ENCODE results near the gene RNGTT. TPM values are rescaled to one million over a fixed set of nuclear protein-coding genes. Genes with fewer than 3 reads are reported as not detected.

Gene RNGTT
- total and polyA plus RNA-seq, 2 donors = 11.2 to 23.2 TPM

- Histone ChIP-seq H3K9me3 (ENCODE audit: control insufficient read depth in 2 of 2, insufficient read depth in 1 of 2, low read length in 1 of 2) (no peaks in the 10 kb centered on the region), H3K36me3 (ENCODE audit: control insufficient read depth in 2 of 2, insufficient read depth in 2 of 2, low read length in 1 of 2) (no peaks in the 10 kb centered on the region), H3K27ac (ENCODE audit: low read depth in 1 of 2, low read length in 1 of 2) (no peak overlapping the region), H3K27me3 (ENCODE audit: control insufficient read depth in 2 of 2, insufficient read depth in 1 of 2, low read length in 1 of 2) (no peaks in the 10 kb centered on the region), H3K4me3 (ENCODE audit: low read length in 2 of 2) (no peak overlapping the region), H3K4me1 (ENCODE audit: control insufficient read depth in 2 of 2, insufficient read depth in 2 of 2, low read length in 2 of 2) (no peaks in the 10 kb centered on the region)
- WGBS = 96% methylated on average over 2 of the region's 2 CpGs
- peak in 4 of 9 donors; percentile 3 to 29 (median 4) for DNase-seq (ENCODE audit: low read depth in 6 of 9, low spot score in 9 of 9)
These were observed 98.1 kb downstream of the RNGTT start for GRCh38 chr6:88865275-88865674.

- DNase-seq (ENCODE audit: low read depth in 6 of 9, low spot score in 9 of 9) = no peak
- Histone ChIP-seq H3K27me3 (ENCODE audit: control insufficient read depth in 2 of 2, insufficient read depth in 1 of 2, low read length in 1 of 2) (no peaks in the 10 kb centered on the region), H3K9me3 (ENCODE audit: control insufficient read depth in 2 of 2, insufficient read depth in 1 of 2, low read length in 1 of 2) (no peaks in the 10 kb centered on the region), H3K4me1 (ENCODE audit: control insufficient read depth in 2 of 2, insufficient read depth in 2 of 2, low read length in 2 of 2) (no peaks in the 10 kb centered on the region), H3K36me3 (ENCODE audit: control insufficient read depth in 2 of 2, insufficient read depth in 2 of 2, low read length in 1 of 2) (no peaks in the 10 kb centered on the region), H3K4me3 (ENCODE audit: low read length in 2 of 2) (no peak overlapping the region), H3K27ac (ENCODE audit: low read depth in 1 of 2, low read length in 1 of 2) (no peak overlapping the region)
These were observed 98.9 kb downstream of the RNGTT start for GRCh38 chr6:88864359-88865054.

- H3K27ac ChIP-seq (ENCODE audit: low read depth in 1 of 2, low read length in 1 of 2) = no peak overlapping the region
- no peaks in the 10 kb centered on the region for H3K4me1 ChIP-seq (ENCODE audit: control insufficient read depth in 2 of 2, insufficient read depth in 2 of 2, low read length in 2 of 2)
- WGBS = 98% methylated on average over 2 of the region's 2 CpGs
- H3K36me3 ChIP-seq (ENCODE audit: control insufficient read depth in 2 of 2, insufficient read depth in 2 of 2, low read length in 1 of 2) = peaks cover 0 to 3% of the 10 kb centered on the region in 2 donors
- DNase-seq (ENCODE audit: low read depth in 6 of 9, low spot score in 9 of 9) = no peak
- no peak overlapping the region for H3K4me3 ChIP-seq (ENCODE audit: low read length in 2 of 2)
- H3K9me3 ChIP-seq (ENCODE audit: control insufficient read depth in 2 of 2, insufficient read depth in 1 of 2, low read length in 1 of 2) = no peaks in the 10 kb centered on the region
- no peaks in the 10 kb centered on the region for H3K27me3 ChIP-seq (ENCODE audit: control insufficient read depth in 2 of 2, insufficient read depth in 1 of 2, low read length in 1 of 2)
These were observed 103.1 kb downstream of the RNGTT start for GRCh38 chr6:88860310-88860709.

GRCh38 chr6:88858455-88858854 lies 105.0 kb downstream of the RNGTT start:
- no peaks in the 10 kb centered on the region for H3K9me3 ChIP-seq (ENCODE audit: control insufficient read depth in 2 of 2, insufficient read depth in 1 of 2, low read length in 1 of 2)
- DNase-seq (ENCODE audit: low read depth in 6 of 9, low spot score in 9 of 9) = no peak
- peaks cover 0 to 3% of the 10 kb centered on the region in 2 donors for H3K36me3 ChIP-seq (ENCODE audit: control insufficient read depth in 2 of 2, insufficient read depth in 2 of 2, low read length in 1 of 2)
- H3K4me1 ChIP-seq (ENCODE audit: control insufficient read depth in 2 of 2, insufficient read depth in 2 of 2, low read length in 2 of 2) = no peaks in the 10 kb centered on the region
- H3K4me3 ChIP-seq (ENCODE audit: low read length in 2 of 2) = no peak overlapping the region
- no peaks in the 10 kb centered on the region for H3K27me3 ChIP-seq (ENCODE audit: control insufficient read depth in 2 of 2, insufficient read depth in 1 of 2, low read length in 1 of 2)
- over 99% methylated on average over 3 of the region's 3 CpGs for WGBS
- H3K27ac ChIP-seq (ENCODE audit: low read depth in 1 of 2, low read length in 1 of 2) = no peak overlapping the region

- no peak for DNase-seq (ENCODE audit: low read depth in 6 of 9, low spot score in 9 of 9)
- no peaks in the 10 kb centered on the region for H3K9me3 ChIP-seq (ENCODE audit: control insufficient read depth in 2 of 2, insufficient read depth in 1 of 2, low read length in 1 of 2)
- no peaks in the 10 kb centered on the region for H3K4me1 ChIP-seq (ENCODE audit: control insufficient read depth in 2 of 2, insufficient read depth in 2 of 2, low read length in 2 of 2)
- peaks cover 0 to 3% of the 10 kb centered on the region in 2 donors for H3K36me3 ChIP-seq (ENCODE audit: control insufficient read depth in 2 of 2, insufficient read depth in 2 of 2, low read length in 1 of 2)
- no peak overlapping the region for H3K27ac ChIP-seq (ENCODE audit: low read depth in 1 of 2, low read length in 1 of 2)
- H3K27me3 ChIP-seq (ENCODE audit: control insufficient read depth in 2 of 2, insufficient read depth in 1 of 2, low read length in 1 of 2) = no peaks in the 10 kb centered on the region
- no peak overlapping the region for H3K4me3 ChIP-seq (ENCODE audit: low read length in 2 of 2)
- WGBS = 91% methylated on average over 1 of the region's 1 CpG
These were observed 106.9 kb downstream of the RNGTT start for GRCh38 chr6:88856566-88856965.

- Histone ChIP-seq H3K9me3 (ENCODE audit: control insufficient read depth in 2 of 2, insufficient read depth in 1 of 2, low read length in 1 of 2) (no peaks in the 10 kb centered on the region), H3K4me1 (ENCODE audit: control insufficient read depth in 2 of 2, insufficient read depth in 2 of 2, low read length in 2 of 2) (no peaks in the 10 kb centered on the region), H3K4me3 (ENCODE audit: low read length in 2 of 2) (no peak overlapping the region), H3K27me3 (ENCODE audit: control insufficient read depth in 2 of 2, insufficient read depth in 1 of 2, low read length in 1 of 2) (no peaks in the 10 kb centered on the region), H3K27ac (ENCODE audit: low read depth in 1 of 2, low read length in 1 of 2) (no peak overlapping the region), H3K36me3 (ENCODE audit: control insufficient read depth in 2 of 2, insufficient read depth in 2 of 2, low read length in 1 of 2) (peaks cover 0 to 3% of the 10 kb centered on the region in 2 donors)
- DNase-seq (ENCODE audit: low read depth in 6 of 9, low spot score in 9 of 9) = no peak
- 95% methylated on average over 2 of the region's 2 CpGs for WGBS
These were observed 107.8 kb downstream of the RNGTT start for GRCh38 chr6:88855541-88856147.

GRCh38 chr6:88852775-88853174 lies 110.6 kb downstream of the RNGTT start:
- no peaks in the 10 kb centered on the region for H3K27me3 ChIP-seq (ENCODE audit: control insufficient read depth in 2 of 2, insufficient read depth in 1 of 2, low read length in 1 of 2)
- no peak overlapping the region for H3K4me3 ChIP-seq (ENCODE audit: low read length in 2 of 2)
- DNase-seq (ENCODE audit: low read depth in 6 of 9, low spot score in 9 of 9) = no peak
- no peaks in the 10 kb centered on the region for H3K9me3 ChIP-seq (ENCODE audit: control insufficient read depth in 2 of 2, insufficient read depth in 1 of 2, low read length in 1 of 2)
- no peaks in the 10 kb centered on the region for H3K4me1 ChIP-seq (ENCODE audit: control insufficient read depth in 2 of 2, insufficient read depth in 2 of 2, low read length in 2 of 2)
- peaks cover 0 to 3% of the 10 kb centered on the region in 2 donors for H3K36me3 ChIP-seq (ENCODE audit: control insufficient read depth in 2 of 2, insufficient read depth in 2 of 2, low read length in 1 of 2)
- no peak overlapping the region for H3K27ac ChIP-seq (ENCODE audit: low read depth in 1 of 2, low read length in 1 of 2)

- Histone ChIP-seq H3K27me3 (ENCODE audit: control insufficient read depth in 2 of 2, insufficient read depth in 1 of 2, low read length in 1 of 2) (no peaks in the 10 kb centered on the region), H3K9me3 (ENCODE audit: control insufficient read depth in 2 of 2, insufficient read depth in 1 of 2, low read length in 1 of 2) (no peaks in the 10 kb centered on the region), H3K4me3 (ENCODE audit: low read length in 2 of 2) (no peak overlapping the region), H3K36me3 (ENCODE audit: control insufficient read depth in 2 of 2, insufficient read depth in 2 of 2, low read length in 1 of 2) (peaks cover 0 to 3% of the 10 kb centered on the region in 2 donors), H3K27ac (ENCODE audit: low read depth in 1 of 2, low read length in 1 of 2) (no peak overlapping the region), H3K4me1 (ENCODE audit: control insufficient read depth in 2 of 2, insufficient read depth in 2 of 2, low read length in 2 of 2) (no peaks in the 10 kb centered on the region)
- 95% methylated on average over 2 of the region's 2 CpGs for WGBS
- DNase-seq (ENCODE audit: low read depth in 6 of 9, low spot score in 9 of 9) = no peak
These were observed 111.4 kb downstream of the RNGTT start for GRCh38 chr6:88852000-88852399.

- no peak for DNase-seq (ENCODE audit: low read depth in 6 of 9, low spot score in 9 of 9)
- no peaks in the 10 kb centered on the region for H3K9me3 ChIP-seq (ENCODE audit: control insufficient read depth in 2 of 2, insufficient read depth in 1 of 2, low read length in 1 of 2)
- H3K4me3 ChIP-seq (ENCODE audit: low read length in 2 of 2) = no peak overlapping the region
- H3K27ac ChIP-seq (ENCODE audit: low read depth in 1 of 2, low read length in 1 of 2) = no peak overlapping the region
- H3K27me3 ChIP-seq (ENCODE audit: control insufficient read depth in 2 of 2, insufficient read depth in 1 of 2, low read length in 1 of 2) = no peaks in the 10 kb centered on the region
- H3K4me1 ChIP-seq (ENCODE audit: control insufficient read depth in 2 of 2, insufficient read depth in 2 of 2, low read length in 2 of 2) = no peaks in the 10 kb centered on the region
- H3K36me3 ChIP-seq (ENCODE audit: control insufficient read depth in 2 of 2, insufficient read depth in 2 of 2, low read length in 1 of 2) = peaks cover 0 to 4% of the 10 kb centered on the region in 2 donors
- whole genome bisulfite sequencing = 98% methylated on average over 1 of the region's 1 CpG
These were observed 114.5 kb downstream of the RNGTT start for GRCh38 chr6:88848870-88849269.

Data from thymus (tissue), 11 donors.